NCI-H2171 treated with DMSO at 0.1 percent for 48 hours (cell line): ENCODE data around the gene ARID5B.

Experiments used
- DNase-seq: peaks from one replicate; lab custom pipeline; 2025; lab: John Stamatoyannopoulos, UW

Gene ARID5B

GRCh38 chr10:61937631-61938351 lies 36.3 kb downstream of the ARID5B start:
- DNase-seq = no peak

GRCh38 chr10:61939902-61940301 lies 38.4 kb downstream of the ARID5B start:
- no peak for DNase-seq

GRCh38 chr10:61941202-61941681 lies 39.7 kb downstream of the ARID5B start:
- no peak for DNase-seq

- no peak for DNase-seq
Measured at GRCh38 chr10:61942604-61943461, 41.3 kb downstream of the ARID5B start.

- no peak for DNase-seq
Measured at GRCh38 chr10:61943674-61944378, 42.3 kb downstream of the ARID5B start.

GRCh38 chr10:61944410-61945147 lies 43.1 kb downstream of the ARID5B start:
- DNase-seq = no peak

- DNase-seq = no peak
Measured at GRCh38 chr10:61949687-61950086, 48.2 kb downstream of the ARID5B start.

- DNase-seq = no peak
Measured at GRCh38 chr10:61950449-61951143, 49.1 kb downstream of the ARID5B start.

GRCh38 chr10:61951144-61951483 lies 49.6 kb downstream of the ARID5B start:
- no peak for DNase-seq

- no peak for DNase-seq
Measured at GRCh38 chr10:61952028-61952674, 50.7 kb downstream of the ARID5B start.

GRCh38 chr10:61953183-61953582 lies 51.7 kb downstream of the ARID5B start:
- DNase-seq = no peak

- no peak for DNase-seq
Measured at GRCh38 chr10:61957806-61958205, 56.3 kb downstream of the ARID5B start.

GRCh38 chr10:61958311-61958710 lies 56.8 kb downstream of the ARID5B start:
- DNase-seq = no peak

- no peak for DNase-seq
Measured at GRCh38 chr10:61958805-61959204, 57.3 kb downstream of the ARID5B start.

GRCh38 chr10:61959814-61960213 lies 58.3 kb downstream of the ARID5B start:
- DNase-seq = no peak

GRCh38 chr10:61960396-61961120 lies 59.1 kb downstream of the ARID5B start:
- DNase-seq = no peak

GRCh38 chr10:61961278-61961677 lies 59.8 kb downstream of the ARID5B start:
- no peak for DNase-seq

GRCh38 chr10:61962971-61963370 lies 61.5 kb downstream of the ARID5B start:
- no peak for DNase-seq

GRCh38 chr10:61963669-61964058 lies 62.2 kb downstream of the ARID5B start:
- no peak for DNase-seq

GRCh38 chr10:61964059-61964709 lies 62.7 kb downstream of the ARID5B start:
- no peak for DNase-seq
